Measurements from ENCODE around the gene METTL26.

METTL26 gene

DNA sequence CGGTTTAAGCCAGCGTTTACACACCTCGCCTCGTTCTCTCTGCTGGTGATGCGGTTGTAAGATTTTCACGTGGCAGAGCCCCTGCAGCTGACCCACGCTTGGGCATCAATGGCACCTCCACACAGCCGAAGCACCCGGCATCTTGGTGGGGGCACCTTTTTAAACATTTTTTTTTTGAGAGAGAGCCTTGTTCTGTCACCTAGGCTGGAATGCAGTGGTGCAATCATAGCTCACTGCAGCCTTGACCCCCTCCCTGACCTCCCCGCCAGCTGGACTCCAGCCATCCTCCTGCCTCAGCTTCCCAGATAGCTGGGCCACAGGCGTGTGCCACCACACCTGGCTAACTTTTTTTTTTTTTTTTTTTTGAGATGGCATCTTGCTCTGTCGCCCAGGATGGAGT lies 17.9 kb upstream of the METTL26 start:
- DNase-seq (ENCODE audit: low read depth) = no peak

DNA sequence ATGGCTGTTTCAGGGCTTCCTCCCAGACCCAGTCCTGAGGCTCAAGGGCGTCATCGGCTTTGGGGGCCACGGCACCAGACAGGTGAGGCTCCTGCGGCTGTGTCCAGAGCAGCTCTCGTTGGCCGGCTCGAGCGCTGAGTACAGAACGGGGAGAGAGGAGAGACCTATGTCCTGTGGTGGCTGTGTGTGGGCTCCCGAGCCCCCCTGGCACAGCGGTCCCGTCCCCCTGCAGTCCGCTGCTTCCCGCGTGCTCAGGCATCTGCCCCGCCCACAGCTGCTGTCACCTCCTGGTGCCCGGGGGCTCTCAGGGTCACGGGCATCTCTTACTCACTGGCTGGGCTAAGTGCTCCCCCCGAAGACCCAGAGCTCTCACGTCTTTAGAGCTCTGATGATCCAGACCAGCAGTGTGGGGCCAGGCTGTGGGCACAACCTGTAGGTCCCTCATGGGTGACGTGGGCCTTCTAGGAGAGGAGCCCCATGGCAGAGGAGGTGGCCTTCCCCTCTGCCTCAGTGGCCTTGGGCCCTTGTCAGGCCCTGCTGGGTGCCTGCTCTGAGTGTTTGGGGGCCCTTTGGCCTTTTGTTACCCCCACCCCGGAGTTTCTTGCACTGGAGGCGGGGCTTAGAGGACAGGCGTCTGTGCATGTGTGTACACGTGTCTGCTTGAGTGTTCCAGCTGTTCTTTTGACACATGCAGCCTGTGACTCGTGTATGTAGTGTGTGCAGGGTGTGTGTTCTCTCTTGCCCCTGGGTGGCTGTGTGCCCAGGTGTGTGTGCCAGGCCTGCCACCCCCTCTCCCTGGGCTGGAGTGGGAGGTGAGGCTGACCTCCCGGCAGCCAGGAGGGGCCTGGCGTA lies 16.6 kb upstream of the METTL26 start:
- TF ChIP-seq, protein P1, sequence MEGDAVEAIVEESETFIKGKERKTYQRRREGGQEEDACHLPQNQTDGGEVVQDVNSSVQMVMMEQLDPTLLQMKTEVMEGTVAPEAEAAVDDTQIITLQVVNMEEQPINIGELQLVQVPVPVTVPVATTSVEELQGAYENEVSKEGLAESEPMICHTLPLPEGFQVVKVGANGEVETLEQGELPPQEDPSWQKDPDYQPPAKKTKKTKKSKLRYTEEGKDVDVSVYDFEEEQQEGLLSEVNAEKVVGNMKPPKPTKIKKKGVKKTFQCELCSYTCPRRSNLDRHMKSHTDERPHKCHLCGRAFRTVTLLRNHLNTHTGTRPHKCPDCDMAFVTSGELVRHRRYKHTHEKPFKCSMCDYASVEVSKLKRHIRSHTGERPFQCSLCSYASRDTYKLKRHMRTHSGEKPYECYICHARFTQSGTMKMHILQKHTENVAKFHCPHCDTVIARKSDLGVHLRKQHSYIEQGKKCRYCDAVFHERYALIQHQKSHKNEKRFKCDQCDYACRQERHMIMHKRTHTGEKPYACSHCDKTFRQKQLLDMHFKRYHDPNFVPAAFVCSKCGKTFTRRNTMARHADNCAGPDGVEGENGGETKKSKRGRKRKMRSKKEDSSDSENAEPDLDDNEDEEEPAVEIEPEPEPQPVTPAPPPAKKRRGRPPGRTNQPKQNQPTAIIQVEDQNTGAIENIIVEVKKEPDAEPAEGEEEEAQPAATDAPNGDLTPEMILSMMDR (conservative IDR thresholded peaks at IDR 0.05; ENCODE audit: low read depth, low read length) = no peak
- H3K4me3 ChIP-seq (ENCODE audit: low read length) = no peak overlapping the region
- no peak for DNase-seq (ENCODE audit: low read depth)

More for the DNA sequence above, 17.9 kb upstream of the METTL26 start:
- TF ChIP-seq, protein P1 (conservative IDR thresholded peaks at IDR 0.05; ENCODE audit: low read depth, low read length) = no peak
- H3K4me3 ChIP-seq (ENCODE audit: low read length) = no peak overlapping the region

DNA sequence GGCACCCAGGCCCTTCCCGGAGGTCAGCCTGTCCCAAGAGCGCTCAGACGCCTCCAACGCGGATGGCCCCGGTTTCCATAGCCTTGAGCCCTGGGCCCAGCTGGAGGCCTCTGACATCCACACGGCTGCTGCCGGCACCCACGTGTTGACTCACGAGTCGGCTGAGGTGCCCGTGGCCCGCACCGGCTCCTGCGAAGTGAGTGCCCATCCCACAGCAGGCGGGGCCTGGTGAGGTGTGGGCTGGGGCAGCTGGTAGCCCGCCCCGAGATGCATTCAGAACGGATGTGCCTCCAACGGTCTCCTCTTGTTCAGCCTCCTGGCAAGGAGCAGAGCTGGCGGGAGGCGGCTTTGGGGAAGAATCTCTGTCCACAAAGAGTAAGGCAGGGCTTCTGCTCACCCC lies 15.7 kb upstream of the METTL26 start:
- DNase-seq (ENCODE audit: low read depth) = no peak
- TF ChIP-seq, protein P1 (conservative IDR thresholded peaks at IDR 0.05; ENCODE audit: low read depth, low read length) = no peak
- H3K4me3 ChIP-seq (ENCODE audit: low read length) = no peak overlapping the region

DNA sequence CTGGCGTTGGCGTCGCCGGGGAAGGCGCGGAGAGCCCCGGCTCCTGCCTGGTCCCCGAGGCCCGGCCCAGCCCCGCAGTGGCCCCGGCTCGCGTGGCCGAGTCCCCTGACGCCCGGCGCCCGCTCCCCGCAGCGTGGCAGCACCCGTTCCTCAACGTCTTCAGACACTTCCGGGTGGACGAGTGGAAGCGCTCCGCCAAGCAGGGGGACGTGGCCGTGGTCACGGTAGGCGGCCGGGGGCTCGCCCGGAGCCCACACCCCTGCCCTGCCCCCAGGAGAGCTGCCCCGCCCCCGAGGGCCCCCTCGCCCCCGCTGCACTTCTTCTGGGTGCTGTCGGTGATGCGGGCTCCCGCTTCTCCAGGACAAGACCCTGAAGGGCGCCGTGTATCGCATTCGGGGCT lies 13.5 kb upstream of the METTL26 start:
- H3K4me3 ChIP-seq (ENCODE audit: low read length) = peak overlapping the region; percentile 47
- no peak for DNase-seq (ENCODE audit: low read depth)
- TF ChIP-seq, protein P1 (conservative IDR thresholded peaks at IDR 0.05; ENCODE audit: low read depth, low read length) = no peak

DNA sequence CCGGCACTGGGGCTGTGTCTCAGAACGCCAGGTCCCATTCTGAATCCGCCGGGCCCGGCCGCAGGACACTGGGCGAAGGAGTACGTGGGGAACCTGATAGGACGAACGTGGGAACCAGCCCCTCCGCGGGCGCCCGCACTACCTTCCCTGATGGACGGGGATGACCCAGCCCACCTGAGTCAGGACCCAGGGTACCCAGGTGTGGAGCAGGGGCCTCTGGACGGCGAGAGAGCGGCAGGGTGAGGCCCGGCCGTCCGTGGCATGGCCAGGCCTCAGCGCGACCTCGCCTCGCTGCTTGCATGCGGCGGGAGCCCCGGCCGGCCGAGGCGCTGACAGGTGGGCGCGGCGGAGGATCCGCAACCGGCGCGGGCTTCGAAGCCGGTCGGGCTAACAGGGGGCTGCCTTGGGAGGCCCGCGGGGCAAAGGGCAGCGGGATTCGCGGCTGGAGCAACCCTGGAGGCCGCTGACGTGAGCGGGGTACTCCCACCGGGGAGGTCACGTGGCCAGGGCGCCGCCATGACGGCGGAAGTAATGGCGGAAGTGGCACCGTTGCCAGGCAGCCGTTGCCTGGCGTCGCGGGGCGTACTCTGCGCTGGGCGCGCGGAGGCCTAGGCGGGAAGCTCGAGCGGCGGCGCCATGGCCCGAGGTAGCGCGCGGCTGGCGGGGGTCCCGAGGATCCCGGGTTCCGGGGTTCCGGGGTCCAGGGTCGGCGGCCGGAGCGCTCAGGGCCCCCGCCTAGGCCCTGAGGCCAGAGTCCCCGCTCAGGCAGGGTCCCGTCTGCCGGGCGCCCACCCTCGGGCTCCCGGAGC lies 12.9 kb upstream of the METTL26 start, which contains the start of gene WDR90:
WDR90 (plus strand) TSS at position 585 of the 809 bp plus-strand sequence; CDS start at position 637, 52 bp downstream.
- TF ChIP-seq, protein P1 (conservative IDR thresholded peaks at IDR 0.05; ENCODE audit: low read depth, low read length) = no peak
- H3K4me3 ChIP-seq (ENCODE audit: low read length) = peak within 1 kb of the TSS; percentile 47
- DNase-seq (ENCODE audit: low read depth) = peak; percentile 63

DNA sequence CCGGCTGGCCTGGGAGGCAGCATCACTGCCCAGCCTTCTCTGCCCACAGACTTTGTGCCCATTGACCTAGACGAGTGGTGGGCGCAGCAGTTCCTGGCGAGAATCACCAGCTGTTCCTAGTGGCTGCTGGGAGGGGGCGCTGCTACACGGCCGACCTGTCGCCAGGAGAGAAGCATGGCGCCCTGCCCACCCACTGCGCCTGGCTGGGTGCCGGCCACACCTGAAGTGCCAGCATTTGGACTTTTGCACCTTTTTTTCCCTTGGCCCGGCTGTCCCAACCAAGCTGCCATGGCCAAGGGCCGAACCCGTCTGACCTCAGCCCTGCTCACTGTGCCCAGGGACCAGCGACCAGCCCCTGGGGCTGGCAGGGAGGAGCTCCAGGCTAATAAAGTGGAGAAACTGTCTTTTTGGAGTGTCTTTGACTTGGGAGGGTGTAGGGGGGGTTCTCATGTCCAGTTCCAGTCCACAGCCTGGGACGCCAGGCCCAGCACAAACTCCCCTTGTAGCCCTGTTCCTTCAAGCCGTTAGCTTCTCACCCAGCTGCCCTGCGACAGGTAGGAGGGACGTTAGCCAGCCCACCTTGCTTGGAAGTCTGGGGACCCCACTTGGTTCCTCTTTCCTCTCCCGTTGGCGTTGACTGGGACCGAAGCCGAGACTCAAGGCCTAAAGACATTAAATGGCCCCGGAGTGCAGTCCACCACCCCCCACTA lies 12.1 kb upstream of the METTL26 start:
- TF ChIP-seq, protein P1 (conservative IDR thresholded peaks at IDR 0.05; ENCODE audit: low read depth, low read length) = peak; percentile 52
- H3K4me3 ChIP-seq (ENCODE audit: low read length) = peak overlapping the region; percentile 47
- no peak for DNase-seq (ENCODE audit: low read depth)
